NCI-H2081 (cell line): ENCODE measurements around the gene TAMALIN.

Experiments
- DNase-seq, 2 experiments: peaks; one replicate each; lab custom pipeline; 2025; lab: John Stamatoyannopoulos, UW

TAMALIN gene

DNA sequence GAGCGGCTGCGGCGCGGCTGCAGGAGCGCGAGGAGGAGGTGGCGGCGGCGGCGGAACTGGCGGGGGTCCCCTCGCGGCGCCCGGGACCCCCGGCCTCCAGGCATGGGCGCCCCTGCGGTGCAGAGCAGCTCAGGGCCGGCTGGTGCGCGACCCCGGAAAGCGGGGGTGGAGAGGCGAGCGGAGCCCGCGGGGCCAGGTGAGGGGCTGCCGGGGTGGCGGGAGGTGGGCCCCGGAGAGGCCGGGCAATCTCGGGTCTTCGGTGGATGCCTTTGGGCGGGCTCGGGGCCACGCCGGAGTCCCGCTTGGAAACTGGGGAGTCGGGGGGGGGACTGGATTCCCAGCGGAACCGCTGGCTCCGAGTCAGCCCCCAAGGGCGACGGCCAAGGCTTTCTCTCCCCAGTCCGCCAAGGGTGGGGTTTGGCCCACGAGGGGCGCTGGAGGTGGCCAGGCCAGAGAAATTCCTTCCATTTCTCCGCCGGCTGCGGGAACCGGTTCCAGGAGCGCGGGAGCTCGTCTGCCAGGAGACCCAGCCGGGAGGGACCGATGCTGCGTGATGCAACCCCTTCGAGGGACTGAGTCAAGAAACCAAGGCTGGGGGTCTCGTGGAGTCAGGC lies 30.6 kb downstream of the TAMALIN start:
- peak; percentile 15 to 37 for DNase-seq

DNA sequence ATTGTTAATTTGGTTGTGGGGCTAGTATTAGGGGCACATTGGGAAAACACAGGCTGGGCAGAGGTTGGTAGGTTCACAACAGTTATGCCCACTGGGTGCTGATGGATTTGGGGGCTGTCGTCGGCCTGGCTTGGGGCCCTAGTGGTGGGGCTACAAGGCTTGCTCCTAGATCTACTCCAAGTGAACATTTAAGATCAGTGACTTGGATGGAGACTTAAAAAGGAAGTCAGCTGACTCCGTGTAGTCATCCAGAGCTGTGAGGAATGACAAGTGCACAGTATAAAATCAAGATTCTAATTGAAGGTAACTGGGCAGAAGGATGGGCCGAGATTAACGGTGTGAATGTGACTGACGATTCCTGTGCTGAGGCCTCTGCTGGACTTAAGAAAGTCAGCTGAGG lies 31.7 kb downstream of the TAMALIN start:
- DNase-seq: no peak

DNA sequence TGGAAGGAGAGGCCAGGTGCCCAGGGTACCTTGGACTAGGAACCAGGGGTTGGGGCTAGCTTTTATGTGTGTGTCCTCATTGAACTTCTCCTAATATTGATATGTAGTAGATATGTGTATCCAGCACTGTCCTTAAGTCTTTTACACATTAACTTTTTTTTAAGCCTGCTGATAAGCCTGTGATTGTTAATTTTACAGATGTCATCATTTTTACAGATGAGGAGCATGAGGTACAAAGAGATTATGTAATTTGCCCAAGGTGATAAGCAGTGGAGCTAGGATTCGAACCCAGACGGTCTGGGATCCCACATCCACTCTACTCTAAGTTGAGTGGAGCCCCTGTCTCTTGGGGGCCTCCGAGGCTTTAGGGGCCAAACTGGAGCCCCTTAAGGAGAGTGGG lies 34.3 kb downstream of the TAMALIN start:
- no peak for DNase-seq

DNA sequence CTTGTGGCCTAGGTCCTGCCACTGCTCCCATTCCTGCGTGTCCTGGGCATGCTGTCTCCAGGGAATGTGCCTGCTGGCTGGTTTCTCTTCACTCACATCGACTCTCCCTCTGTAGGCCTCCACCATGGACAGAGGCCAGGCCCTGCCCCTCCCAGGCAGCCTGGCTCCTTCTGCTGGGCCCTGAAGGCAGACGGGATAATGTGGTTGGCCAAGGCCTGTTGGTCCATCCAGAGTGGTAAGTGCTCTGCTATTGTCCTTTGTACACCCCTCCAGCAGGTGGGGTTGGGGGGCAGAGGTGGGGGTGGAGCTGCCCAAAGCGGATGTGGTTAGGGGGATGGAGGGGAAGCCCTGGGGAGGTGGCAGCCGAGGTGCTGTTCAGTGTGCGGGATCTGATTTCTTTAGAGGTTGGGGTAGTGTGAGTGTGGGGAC lies 35.0 kb downstream of the TAMALIN start:
- peak; percentile 61 to 82 for DNase-seq

DNA sequence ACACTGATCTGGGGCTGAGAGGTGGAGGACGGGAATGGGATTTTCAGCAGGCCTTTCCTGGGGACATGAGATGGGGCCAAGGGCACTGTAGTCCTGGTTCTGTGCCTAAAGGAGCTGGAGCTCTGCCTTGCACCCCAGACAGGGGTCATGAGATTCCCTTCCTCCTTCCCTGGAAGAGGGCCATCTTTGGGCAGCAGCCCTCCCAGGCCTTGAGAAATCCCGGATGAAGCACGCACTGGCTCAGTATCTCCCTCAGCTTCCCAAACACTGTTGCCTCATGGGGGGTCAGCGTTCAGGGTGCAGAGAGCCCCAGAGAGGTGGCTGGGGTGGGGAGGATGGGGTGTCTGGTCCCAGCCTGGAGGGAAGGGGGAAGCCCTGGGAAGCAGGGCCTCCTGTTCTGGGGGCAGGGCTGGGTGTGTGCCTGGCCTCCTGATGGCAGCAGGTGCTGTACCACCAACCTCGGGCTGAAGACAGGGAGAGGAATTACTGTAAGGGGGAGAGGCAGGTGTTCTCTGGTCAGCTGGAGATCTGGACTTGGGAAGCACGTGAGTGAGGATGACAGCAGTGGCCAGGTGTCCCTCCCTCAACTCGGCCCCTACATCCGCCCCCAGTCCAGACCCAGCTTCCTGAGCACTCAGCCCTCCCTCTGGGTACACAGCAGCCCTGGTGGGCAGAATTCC lies 36.1 kb downstream of the TAMALIN start:
- DNase-seq: peak; percentile 75 to 91

DNA sequence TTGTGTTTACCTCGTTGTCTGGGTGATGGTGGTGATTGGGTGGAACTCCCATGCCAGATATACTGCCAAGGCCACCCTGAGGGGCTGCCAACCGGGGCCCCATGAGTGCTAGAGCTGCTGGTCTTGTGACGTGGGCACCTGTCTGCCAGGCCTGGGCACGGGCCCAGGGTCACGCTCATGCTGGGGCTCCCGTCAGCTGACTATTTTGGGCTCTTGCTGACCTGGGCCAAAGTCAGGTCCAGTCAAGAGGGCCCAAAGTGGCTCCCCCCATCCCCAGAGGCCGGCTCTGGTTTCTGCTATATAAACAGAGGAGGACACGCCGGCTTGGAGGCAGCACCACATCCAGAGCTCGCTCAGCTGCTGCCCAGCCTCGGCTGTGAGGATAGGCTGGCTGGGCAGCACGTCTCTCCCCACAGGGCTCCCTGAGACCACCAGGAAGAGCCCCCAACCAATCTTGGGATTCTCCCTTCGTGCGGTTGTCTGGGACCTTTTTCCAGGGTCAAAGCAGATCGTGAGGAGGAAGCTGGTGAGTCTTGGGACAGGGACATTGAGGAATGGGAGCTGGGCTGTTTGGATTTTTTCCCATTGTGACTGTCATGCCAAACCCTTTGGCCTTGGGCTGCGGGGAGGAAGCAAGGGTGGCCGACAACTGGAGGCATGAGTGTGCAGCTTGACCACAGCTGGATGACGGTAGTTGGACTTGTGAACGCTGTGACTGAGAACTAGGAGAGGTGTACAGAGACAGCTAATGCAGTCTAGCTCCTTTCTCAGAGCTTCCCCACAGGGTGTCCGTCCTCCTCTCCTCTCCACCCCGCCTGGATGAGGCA lies 36.9 kb downstream of the TAMALIN start:
- no peak for DNase-seq

DNA sequence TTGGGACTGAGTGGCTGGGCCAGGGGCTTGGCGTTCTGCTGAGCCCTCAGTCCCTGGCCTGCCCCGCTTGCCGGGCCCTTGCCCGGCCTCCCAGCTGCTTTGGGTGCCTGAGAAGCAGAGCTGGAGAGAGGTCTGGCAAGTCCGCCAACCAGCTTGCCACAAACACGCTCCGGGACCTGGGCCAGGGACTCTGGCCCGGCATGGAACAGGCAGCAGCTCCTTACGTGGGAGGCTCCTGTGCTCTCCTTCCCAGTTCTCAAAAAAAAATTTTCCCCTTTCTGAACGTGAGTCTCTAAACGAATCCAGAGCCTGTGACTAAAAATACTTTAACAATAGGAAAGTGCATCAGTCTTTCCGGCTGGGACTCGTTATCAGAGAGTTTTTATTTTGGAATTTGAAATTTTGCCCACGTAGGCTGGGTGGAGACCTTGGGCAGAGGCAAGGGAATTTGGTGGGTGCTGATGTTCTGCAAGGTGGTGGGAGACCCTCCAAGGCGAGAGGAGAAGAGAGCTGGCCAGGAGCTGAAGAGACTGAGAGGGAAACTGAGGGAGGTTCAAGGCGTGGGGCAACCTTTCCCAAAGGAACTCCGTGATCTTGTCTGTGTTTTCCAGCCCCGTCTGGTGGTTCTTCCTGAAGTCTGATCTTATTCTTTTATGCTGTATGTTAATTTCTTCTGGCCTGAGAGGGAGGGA lies 37.7 kb downstream of the TAMALIN start:
- no peak for DNase-seq

DNA sequence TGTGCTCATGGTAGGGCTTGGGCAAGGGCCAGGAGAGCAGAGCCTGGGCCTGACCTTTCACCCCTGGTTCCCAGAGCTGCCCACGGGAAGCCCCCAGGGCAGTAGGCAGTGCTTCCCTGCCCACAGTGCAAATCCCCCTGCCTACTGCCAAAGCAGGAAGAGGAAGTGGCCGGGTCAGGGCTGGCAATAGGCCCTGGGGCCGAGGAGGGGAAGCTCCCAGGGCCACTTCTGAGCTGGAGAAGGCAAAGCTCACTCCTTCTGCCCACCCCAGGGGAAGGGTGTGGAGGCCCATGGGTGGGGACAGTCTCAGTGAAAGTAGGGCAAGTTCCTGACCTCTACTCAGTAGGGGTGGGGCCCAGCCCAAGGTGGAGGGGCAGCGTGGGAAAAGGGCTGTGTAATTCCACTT lies 39.1 kb downstream of the TAMALIN start:
- DNase-seq: no peak

DNA sequence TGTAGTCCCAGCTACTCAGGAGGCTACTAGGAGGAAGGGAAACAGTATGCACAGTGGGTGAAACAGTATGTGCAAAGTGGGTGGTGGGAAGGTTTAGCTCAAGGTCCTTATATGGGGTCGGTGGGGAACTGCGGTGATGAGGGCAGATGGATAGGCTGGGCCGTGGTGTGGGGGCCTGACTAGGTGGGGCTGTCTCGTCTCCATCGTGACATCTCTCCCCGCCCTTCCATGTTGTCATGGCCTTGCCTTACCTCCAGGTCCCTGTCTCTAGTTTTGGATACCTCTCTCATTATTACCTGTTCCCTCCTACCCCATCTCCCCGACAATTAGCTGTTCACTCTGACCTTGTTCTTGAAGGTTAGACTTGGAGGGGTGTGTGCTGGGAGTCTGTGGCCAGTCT lies 40.1 kb downstream of the TAMALIN start:
- no peak for DNase-seq

DNA sequence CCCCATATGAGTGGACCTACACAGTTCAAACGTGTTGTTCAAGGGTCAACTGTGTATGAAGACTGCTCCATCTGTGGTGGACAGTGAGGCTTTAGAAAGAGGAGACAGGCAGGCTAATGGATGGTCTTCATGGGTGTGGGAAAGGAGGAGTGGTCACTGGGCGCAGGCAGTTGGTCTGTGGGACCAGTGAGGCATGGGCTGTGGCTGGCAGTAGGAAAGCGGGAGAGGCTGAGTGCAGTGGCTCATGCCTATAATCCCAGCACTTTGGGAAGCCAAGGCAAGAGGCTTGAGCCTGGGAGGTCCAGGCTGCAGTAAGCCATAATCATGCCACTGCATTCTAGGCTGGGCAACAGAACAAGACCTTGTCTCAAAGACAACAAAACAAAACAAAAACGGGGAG lies 42.5 kb downstream of the TAMALIN start:
- DNase-seq: no peak

DNA sequence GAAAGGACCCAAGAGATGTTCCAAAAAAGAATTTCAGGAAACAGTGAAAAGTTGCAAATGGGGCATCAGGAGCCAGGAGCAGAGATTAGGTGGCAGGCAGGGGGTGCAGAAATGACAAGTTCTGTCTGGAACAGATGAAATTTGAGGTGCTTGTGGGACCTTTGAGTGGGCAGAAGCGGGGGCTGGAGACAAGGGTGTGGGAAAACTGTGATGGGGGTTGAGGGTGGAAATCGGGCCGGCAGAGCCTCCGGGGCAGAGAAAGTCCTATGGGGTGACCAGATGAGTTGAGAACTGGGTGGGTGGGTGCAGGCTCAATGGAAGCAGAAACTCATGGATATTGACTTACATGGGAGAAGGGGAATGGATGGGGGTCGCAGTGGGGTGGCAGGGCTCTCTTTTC lies 42.9 kb downstream of the TAMALIN start:
- DNase-seq: no peak

DNA sequence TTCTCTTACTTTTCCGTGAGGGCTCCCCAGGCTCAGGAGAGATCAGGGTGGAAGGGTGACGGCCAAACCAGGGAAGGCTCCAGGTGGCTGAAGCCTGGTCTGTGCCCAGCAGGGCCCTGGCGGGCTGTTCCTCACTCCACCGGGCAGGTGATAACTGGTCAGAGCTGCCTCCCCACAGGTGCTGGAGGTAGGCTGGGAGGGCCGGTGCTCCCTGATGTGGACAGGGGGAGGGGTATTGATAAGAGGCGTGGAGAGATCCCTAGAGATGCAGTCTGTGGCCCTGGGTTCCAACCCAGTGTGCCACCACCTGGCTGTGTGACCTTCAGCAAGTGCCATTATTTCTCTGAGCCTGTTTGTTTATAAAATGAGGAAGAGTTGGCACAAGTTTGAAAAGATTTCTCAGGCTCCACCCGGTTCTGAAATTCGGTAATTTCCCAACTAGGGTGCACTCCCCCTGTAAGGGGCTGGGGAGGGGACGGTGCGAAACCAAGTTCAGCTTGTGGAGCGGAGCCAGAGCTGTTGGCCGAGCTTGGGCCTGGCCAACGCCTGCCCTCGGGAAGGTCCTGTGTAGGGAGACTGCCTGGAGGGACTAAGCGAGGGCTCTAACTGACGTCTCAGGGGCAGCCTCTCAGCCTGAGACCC lies 43.5 kb downstream of the TAMALIN start:
- peak in 1 of 2 experiments; percentile 28 for DNase-seq

DNA sequence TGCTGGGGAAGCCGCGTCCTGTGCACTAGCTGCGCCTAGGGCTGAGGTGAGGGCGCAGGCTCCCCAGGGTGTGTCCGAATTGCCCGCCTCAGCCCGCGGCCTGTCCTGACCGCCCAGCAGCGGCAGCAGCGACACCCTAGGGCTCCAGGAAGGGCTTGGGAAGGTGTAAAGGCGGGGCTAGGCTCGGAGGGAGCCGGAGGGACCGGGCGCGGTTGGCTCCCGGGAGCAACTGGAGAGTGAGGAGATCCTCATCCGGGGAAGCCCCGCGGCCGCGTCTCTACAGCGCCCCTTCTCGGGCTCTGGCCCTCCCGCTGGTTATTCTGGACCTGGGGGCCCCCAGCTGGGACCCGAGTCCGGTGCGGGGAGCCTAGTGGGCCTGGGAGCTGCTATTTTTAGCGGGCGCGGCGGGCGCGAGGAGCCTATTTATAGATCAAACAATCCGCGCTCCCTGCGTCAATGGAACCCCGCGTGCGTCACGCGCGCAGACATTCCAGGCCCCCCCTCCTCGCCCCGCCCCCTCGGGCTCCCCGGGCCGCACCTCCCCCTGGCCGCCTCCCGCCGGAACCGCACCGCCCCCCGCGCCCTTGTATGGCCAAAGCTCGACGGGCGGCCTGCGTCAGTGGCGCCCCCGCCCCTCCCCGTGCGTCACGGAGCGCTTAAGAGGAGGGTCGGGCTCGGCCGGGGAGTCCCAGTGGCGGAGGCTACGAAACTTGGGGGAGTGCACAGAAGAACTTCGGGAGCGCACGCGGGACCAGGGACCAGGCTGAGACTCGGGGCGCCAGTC lies 44.2 kb downstream of the TAMALIN start, which contains the start of gene NR4A1:
Gene NR4A1, plus strand, starts transcription at position 685 of the 784 bp plus-strand sequence. CDS start 2,887 bp downstream, outside the sequence.
- peak; percentile 81 to 82 for DNase-seq

DNA sequence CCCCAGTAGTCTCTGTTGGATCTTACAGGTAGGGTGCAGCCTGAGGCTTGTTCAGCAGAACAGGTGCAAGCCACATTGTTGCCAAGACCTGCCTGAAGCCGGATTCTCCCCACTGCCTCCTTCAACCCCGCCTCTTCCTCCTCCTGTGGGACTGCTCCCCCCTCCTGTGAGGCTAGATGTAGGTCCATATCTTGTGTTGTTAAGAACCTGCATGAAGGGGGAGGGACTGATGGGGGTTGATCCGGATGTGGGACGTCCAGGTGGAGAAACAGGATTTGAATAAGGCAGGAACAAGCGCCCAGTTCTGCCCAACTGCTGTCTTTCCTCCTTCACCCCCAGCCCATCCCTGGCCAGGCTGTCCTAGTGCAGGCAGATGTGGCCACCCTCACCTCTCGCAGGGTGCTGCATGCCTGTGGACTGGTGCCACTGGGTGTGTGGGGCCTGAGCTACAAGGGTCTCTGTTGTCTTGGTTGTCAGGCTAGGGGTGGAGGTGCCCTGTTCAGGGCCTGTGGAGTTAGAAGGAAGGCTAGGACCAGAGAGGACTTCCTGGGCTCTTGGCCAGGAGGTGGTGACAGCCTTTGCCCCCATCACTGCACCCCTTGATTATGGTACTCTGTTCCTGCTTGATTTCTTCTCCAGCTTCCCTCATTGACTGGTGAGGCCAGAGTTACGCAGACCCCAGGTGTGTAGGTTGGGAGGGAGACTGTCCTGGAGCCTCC lies 45.9 kb downstream of the TAMALIN start:
- DNase-seq: no peak

DNA sequence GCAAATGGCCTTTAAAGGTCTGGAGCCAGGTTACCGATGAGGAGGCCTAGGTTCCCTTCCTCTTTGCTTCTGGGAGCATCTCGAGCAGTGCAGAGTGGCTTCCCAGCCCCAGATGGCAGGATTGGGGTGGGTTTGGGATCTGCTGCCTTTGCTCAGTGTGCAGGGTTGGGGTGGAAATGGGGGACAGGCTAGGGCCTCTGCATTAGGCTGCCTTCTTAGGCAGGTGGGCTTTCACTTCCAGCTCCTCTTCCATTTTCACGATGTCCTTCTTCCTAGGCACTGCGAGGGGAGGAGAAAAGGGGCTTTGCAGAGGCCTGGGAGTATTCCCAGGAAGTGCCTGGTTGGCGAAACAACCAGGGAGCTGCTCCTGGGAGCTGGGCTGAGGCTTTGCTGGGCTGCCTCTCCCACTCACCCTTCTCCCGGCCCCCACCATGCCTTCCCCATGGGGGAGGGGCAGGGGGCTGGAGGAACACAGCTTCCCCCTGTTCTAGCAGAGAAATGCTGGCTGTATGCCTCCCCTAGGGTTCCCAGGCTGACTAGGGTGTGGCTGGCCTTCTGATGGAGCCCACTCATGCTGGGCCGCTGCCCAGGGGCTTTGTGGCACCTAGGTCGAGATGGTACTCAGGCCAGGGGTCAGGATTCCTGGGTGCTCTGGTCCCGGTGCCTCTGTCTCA lies 46.9 kb downstream of the TAMALIN start:
- DNase-seq: no peak

DNA sequence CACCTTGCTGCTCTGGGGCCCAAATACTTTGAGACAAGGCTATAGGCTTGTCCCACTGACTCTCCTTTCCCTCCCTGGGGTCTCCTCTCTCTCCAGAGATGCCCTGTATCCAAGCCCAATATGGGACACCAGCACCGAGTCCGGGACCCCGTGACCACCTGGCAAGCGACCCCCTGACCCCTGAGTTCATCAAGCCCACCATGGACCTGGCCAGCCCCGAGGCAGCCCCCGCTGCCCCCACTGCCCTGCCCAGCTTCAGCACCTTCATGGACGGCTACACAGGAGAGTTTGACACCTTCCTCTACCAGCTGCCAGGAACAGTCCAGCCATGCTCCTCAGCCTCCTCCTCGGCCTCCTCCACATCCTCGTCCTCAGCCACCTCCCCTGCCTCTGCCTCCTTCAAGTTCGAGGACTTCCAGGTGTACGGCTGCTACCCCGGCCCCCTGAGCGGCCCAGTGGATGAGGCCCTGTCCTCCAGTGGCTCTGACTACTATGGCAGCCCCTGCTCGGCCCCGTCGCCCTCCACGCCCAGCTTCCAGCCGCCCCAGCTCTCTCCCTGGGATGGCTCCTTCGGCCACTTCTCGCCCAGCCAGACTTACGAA lies 47.6 kb downstream of the TAMALIN start:
- DNase-seq: no peak

DNA sequence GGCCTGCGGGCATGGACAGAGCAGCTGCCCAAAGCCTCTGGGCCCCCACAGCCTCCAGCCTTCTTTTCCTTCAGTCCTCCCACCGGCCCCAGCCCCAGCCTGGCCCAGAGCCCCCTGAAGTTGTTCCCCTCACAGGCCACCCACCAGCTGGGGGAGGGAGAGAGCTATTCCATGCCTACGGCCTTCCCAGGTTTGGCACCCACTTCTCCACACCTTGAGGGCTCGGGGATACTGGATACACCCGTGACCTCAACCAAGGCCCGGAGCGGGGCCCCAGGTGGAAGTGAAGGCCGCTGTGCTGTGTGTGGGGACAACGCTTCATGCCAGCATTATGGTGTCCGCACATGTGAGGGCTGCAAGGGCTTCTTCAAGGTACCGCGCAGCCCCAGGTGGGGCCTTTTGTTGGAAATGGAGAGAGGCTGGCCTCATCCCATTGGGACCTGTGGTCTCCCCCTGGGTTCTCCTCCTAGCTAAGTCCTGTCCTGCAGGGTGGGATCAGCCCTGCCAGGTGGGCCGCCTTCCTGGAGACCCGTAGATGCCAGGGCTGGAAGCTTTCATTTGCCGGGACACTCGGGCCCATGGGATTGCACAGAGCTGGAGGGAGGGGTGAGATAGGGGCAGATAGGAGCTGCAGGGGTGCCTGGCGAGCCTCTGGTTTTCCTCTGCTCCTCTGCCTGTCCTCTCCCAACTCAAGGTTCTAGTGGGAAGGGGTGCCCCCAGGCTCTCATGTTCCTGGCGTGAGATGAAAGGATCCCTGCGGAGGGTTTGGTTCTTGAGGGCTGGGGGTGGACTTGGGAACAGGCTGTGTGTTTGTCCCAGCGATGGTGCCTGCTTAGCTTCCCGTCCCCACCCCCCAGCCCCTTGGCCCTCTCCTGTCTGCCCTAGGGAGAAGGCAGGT lies 48.3 kb downstream of the TAMALIN start:
- DNase-seq: no peak
